ENCODE results near the gene RAI2. TPM values are rescaled to one million over a fixed set of nuclear protein-coding genes. Genes with fewer than 3 reads are reported as not detected.

Gene RAI2
- total RNA-seq, 1 experiment from 2014 or later: 0.77 TPM

- TF ChIP-seq E2F5 (CRISPR knock-in tag; IDR thresholded peaks at IDR 0.05) (no peak), CREM (CRISPR knock-in tag; IDR thresholded peaks at IDR 0.05) (no peak), IRF2 (CRISPR knock-in tag; IDR thresholded peaks at IDR 0.05; ENCODE audit: borderline replicate concordance, low read depth) (no peak), KAT7 (CRISPR knock-in tag; IDR thresholded peaks at IDR 0.05; ENCODE audit: borderline replicate concordance) (no peak)
Observed at GRCh38 chrX:17820100-17820499, 41.0 kb downstream of the RAI2 start (continued).

GRCh38 chrX:17818726-17819125, 42.4 kb downstream of the RAI2 start:
- TF ChIP-seq ZNF317 (CRISPR knock-in tag; IDR thresholded peaks at IDR 0.05; ENCODE audit: borderline replicate concordance, low read depth) (no peak), JAZF1 (CRISPR knock-in tag; IDR thresholded peaks at IDR 0.05) (no peak), CDX4 (CRISPR knock-in tag; IDR thresholded peaks at IDR 0.05; ENCODE audit: borderline replicate concordance) (no peak), ZNF423 (CRISPR knock-in tag; IDR thresholded peaks at IDR 0.05) (no peak), GRHL2 (CRISPR knock-in tag; IDR thresholded peaks at IDR 0.05; ENCODE audit: insufficient replicate concordance, severe bottlenecking) (no peak), SMAD4 (CRISPR knock-in tag; IDR thresholded peaks at IDR 0.05) (no peak), ZNF121 (CRISPR knock-in tag; IDR thresholded peaks at IDR 0.05) (no peak), ZNF263 (CRISPR knock-in tag; IDR thresholded peaks at IDR 0.05; ENCODE audit: low read depth) (no peak), ZNF425 (CRISPR knock-in tag; conservative IDR thresholded peaks at IDR 0.05) (no peak), MLX (CRISPR knock-in tag; IDR thresholded peaks at IDR 0.05) (no peak), PRRX2 (CRISPR knock-in tag; IDR thresholded peaks at IDR 0.05) (no peak)
- Mint-ChIP-seq H3K27me3 (ENCODE audit: low read depth) (no peaks in the 10 kb centered on the region), H3K36me3 (no peaks in the 10 kb centered on the region), H3K27ac (no peak overlapping the region), H3K4me3 (no peak overlapping the region), H3K9me3 (no peaks in the 10 kb centered on the region), H3K4me1 (no peaks in the 10 kb centered on the region)
- CTCF ChIA-PET: no interaction called here
- DNase-seq (ENCODE audit: low spot score) (no peak), ATAC-seq (no peak)
- POLR2A ChIA-PET: no interaction called here

DNA sequence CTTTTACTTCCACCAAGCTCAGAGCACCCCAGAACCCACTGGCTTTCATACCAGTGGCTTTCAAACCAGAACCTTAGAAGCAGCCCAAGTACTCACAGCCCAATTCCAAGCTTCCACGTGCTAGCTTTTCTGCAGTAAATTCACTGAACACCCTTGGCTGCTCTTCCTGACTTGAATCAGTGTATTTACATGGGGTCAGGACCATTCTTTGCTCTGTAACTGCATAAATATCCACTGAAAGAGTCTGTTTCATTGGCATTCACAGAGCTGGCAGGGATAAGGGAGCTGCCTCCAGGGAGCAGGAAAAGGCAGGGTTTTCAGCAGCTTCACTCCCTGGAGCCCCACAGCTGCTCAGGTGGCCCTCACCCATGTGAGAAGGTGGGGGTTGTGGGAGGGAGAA, 43.8 kb downstream of the RAI2 start:
- no peak overlapping the region for H3K4me3 Mint-ChIP-seq
- POLR2A ChIA-PET: no interaction called here

More for the DNA sequence above, 43.8 kb downstream of the RAI2 start:
- H3K36me3 Mint-ChIP-seq: no peaks in the 10 kb centered on the region
- CTCF ChIA-PET: interaction anchor here (0.7 kb wide), 1 partner anchor 561 kb away, joined by 3 read pairs; no protein-coding TSS in a partner anchor
- ATAC-seq (no peak), DNase-seq (ENCODE audit: low spot score) (no peak)
- no peak for TF ChIP-seq ZNF232 (CRISPR knock-in tag; IDR thresholded peaks at IDR 0.05)
- TF ChIP-seq NR3C1 (CRISPR knock-in tag; conservative IDR thresholded peaks at IDR 0.05; ENCODE audit: low read depth): no peak
- no peak for TF ChIP-seq MYBL2 (CRISPR knock-in tag; IDR thresholded peaks at IDR 0.05)
- TF ChIP-seq, protein P1, sequence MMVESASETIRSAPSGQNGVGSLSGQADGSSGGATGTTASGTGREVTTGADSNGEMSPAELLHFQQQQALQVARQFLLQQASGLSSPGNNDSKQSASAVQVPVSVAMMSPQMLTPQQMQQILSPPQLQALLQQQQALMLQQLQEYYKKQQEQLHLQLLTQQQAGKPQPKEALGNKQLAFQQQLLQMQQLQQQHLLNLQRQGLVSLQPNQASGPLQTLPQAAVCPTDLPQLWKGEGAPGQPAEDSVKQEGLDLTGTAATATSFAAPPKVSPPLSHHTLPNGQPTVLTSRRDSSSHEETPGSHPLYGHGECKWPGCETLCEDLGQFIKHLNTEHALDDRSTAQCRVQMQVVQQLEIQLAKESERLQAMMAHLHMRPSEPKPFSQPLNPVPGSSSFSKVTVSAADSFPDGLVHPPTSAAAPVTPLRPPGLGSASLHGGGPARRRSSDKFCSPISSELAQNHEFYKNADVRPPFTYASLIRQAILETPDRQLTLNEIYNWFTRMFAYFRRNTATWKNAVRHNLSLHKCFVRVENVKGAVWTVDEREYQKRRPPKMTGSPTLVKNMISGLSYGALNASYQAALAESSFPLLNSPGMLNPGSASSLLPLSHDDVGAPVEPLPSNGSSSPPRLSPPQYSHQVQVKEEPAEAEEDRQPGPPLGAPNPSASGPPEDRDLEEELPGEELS (CRISPR knock-in tag; IDR thresholded peaks at IDR 0.05): no peak
- TF ChIP-seq ZNF416 (CRISPR knock-in tag; IDR thresholded peaks at IDR 0.05): no peak
- TF ChIP-seq, protein P2, sequence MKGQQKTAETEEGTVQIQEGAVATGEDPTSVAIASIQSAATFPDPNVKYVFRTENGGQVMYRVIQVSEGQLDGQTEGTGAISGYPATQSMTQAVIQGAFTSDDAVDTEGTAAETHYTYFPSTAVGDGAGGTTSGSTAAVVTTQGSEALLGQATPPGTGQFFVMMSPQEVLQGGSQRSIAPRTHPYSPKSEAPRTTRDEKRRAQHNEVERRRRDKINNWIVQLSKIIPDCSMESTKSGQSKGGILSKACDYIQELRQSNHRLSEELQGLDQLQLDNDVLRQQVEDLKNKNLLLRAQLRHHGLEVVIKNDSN (CRISPR knock-in tag; IDR thresholded peaks at IDR 0.05): no peak
- H3K27me3 Mint-ChIP-seq (ENCODE audit: low read depth): no peaks in the 10 kb centered on the region
- no peaks in the 10 kb centered on the region for H3K4me1 Mint-ChIP-seq
- no peaks in the 10 kb centered on the region for H3K9me3 Mint-ChIP-seq
- H3K27ac Mint-ChIP-seq: no peak overlapping the region
